Neural progenitor cell (in vitro differentiated cells): ENCODE results near the gene ATF3. TPM values are rescaled to one million over a fixed set of nuclear protein-coding genes. Genes with fewer than 3 reads are reported as not detected.
A peak's percentile ranks its signal among the peaks of the same experiment; 100 is the strongest.

ENCODE experiments used
- DNase-seq: peaks from one replicate; pipeline ENCODE4 v3.0.0-alpha.2; 2016; ENCODE audit warnings: low spot score
- H2AFZ ChIP-seq: fragments of 200-600 bp; sonication (generic); replicated peaks from 2 replicates; pipeline ENCODE4 v1.6.1; 2016; ENCODE audit warnings: antibody characterized with exemption
- H3F3A ChIP-seq: fragments of 200-600 bp; sonication (generic); 2 replicates; pipeline ENCODE4 v1.6.1; 2016; ENCODE audit warnings: antibody characterized with exemption, low read depth
- H3K27ac ChIP-seq: fragments of 200-600 bp; sonication (generic); 2 replicates; pipeline ENCODE4 v1.5.1; 2016; ENCODE audit warnings: mild to moderate bottlenecking
- H3K27me3 ChIP-seq: fragments of 200-600 bp; sonication (generic); 2 replicates; pipeline ENCODE4 v1.6.1; 2016; ENCODE audit warnings: mild to moderate bottlenecking, moderate library complexity
- H3K36me3 ChIP-seq: fragments of 200-600 bp; sonication (generic); 2 replicates; pipeline ENCODE4 v1.5.1; 2016
- H3K4me1 ChIP-seq: fragments of 200-600 bp; sonication (generic); 2 replicates; pipeline ENCODE4 v1.6.1; 2016; ENCODE audit warnings: mixed run types
- H3K4me2 ChIP-seq: fragments of 200-600 bp; sonication (generic); 2 replicates; pipeline ENCODE4 v1.6.1; 2016
- H3K4me3 ChIP-seq: fragments of 200-600 bp; sonication (generic); 2 replicates; pipeline ENCODE4 v1.5.1; 2016
- H3K79me2 ChIP-seq: fragments of 200-600 bp; sonication (generic); 2 replicates; pipeline ENCODE4 v1.6.1; 2016; ENCODE audit warnings: low read depth
- H3K9ac ChIP-seq: fragments of 200-600 bp; sonication (generic); 2 replicates; pipeline ENCODE4 v1.6.1; 2016
- H3K9me3 ChIP-seq: fragments of 200-600 bp; sonication (generic); 2 replicates; pipeline ENCODE4 v1.5.1; 2016; ENCODE audit warnings: low read depth
- H4K20me1 ChIP-seq: fragments of 200-600 bp; sonication (generic); 2 replicates; pipeline ENCODE4 v1.6.1; 2016; ENCODE audit warnings: low read depth
- H3K27ac Mint-ChIP-seq: 3 replicates; pipeline ENCODE4 v1.8.0; 2021; ENCODE audit warnings: mixed read lengths
- H3K27me3 Mint-ChIP-seq: 2 replicates; pipeline ENCODE4 v1.8.0; 2022; ENCODE audit warnings: low read depth, mild to moderate bottlenecking, inconsistent platforms, moderate library complexity, mixed read lengths; ENCODE audit not compliant: insufficient read depth
- H3K36me3 Mint-ChIP-seq: 3 replicates; pipeline ENCODE4 v1.8.0; 2021; ENCODE audit warnings: mixed read lengths
- H3K4me1 Mint-ChIP-seq: 3 replicates; pipeline ENCODE4 v1.8.0; 2021; ENCODE audit warnings: mixed read lengths
- H3K4me3 Mint-ChIP-seq: 3 replicates; pipeline ENCODE4 v1.8.0; 2021; ENCODE audit warnings: mild to moderate bottlenecking, moderate library complexity, mixed read lengths
- H3K9me3 Mint-ChIP-seq: 3 replicates; pipeline ENCODE4 v1.8.0; 2020; ENCODE audit warnings: mixed read lengths
- EZH2 ChIP-seq: fragments of 200-600 bp; sonication (generic); IDR thresholded peaks from 2 replicates; pipeline ENCODE4 v1.6.1; 2017; ENCODE audit warnings: antibody characterized with exemption, mild to moderate bottlenecking, moderate library complexity
- EZH2phosphoT487 ChIP-seq: fragments of 200-600 bp; sonication (generic); IDR thresholded peaks from 2 replicates; pipeline ENCODE4 v1.6.1; 2017; ENCODE audit warnings: antibody characterized with exemption
- total RNA-seq: library from RNA; depleted of rRNA; stranded (reverse); fragments of >200 nt; gene quantifications from 2 replicates; pipeline ENCODE4 v1.2.3, GENCODE V29; 2015; ENCODE audit warnings: low replicate concordance
- TF ChIP-seq, protein P1 (sequence below): fragments of 200-600 bp; sonication (generic); IDR thresholded peaks from 2 replicates; pipeline ENCODE4 v1.5.1; 2017; ENCODE audit warnings: antibody characterized with exemption, mild to moderate bottlenecking

Gene ATF3, protein sequence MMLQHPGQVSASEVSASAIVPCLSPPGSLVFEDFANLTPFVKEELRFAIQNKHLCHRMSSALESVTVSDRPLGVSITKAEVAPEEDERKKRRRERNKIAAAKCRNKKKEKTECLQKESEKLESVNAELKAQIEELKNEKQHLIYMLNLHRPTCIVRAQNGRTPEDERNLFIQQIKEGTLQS
- total RNA-seq = 7.2 and 7.8 TPM in 2 replicates

- H3K27ac Mint-ChIP-seq = peak within 1 kb of the TSS; percentile 88
- Histone ChIP-seq H3K9me3 (no peaks in the 10 kb centered on the region), H3K9ac (peak within 1 kb of the TSS; percentile 36), H2AFZ (peak within 1 kb of the TSS; percentile 71), H3K4me3 (peak within 1 kb of the TSS; percentile 62), H3K36me3 (no peaks in the 10 kb centered on the region), H3K79me2 (no peaks in the 10 kb centered on the region), H3K4me2 (peak within 1 kb of the TSS; percentile 97), H3K4me1 (peaks cover 34% of the 10 kb centered on the region), H3F3A (peaks cover 41% of the 10 kb centered on the region), H3K27ac (no peak within 1 kb of the TSS), H4K20me1 (peaks cover 22% of the 10 kb centered on the region), H3K27me3 (peaks cover 82% of the 10 kb centered on the region)
- peaks cover 68% of the 10 kb centered on the region for H3K4me1 Mint-ChIP-seq
- DNase-seq = peak; percentile 97
- peaks cover under 1% of the 10 kb centered on the region for H3K36me3 Mint-ChIP-seq
- TF ChIP-seq EZH2phosphoT487 = no peak
- TF ChIP-seq EZH2 = no peak
- TF ChIP-seq, protein P1, sequence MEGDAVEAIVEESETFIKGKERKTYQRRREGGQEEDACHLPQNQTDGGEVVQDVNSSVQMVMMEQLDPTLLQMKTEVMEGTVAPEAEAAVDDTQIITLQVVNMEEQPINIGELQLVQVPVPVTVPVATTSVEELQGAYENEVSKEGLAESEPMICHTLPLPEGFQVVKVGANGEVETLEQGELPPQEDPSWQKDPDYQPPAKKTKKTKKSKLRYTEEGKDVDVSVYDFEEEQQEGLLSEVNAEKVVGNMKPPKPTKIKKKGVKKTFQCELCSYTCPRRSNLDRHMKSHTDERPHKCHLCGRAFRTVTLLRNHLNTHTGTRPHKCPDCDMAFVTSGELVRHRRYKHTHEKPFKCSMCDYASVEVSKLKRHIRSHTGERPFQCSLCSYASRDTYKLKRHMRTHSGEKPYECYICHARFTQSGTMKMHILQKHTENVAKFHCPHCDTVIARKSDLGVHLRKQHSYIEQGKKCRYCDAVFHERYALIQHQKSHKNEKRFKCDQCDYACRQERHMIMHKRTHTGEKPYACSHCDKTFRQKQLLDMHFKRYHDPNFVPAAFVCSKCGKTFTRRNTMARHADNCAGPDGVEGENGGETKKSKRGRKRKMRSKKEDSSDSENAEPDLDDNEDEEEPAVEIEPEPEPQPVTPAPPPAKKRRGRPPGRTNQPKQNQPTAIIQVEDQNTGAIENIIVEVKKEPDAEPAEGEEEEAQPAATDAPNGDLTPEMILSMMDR = no peak
- H3K4me3 Mint-ChIP-seq = peak within 1 kb of the TSS; percentile 96
- H3K27me3 Mint-ChIP-seq = peaks cover 14% of the 10 kb centered on the region
- no peaks in the 10 kb centered on the region for H3K9me3 Mint-ChIP-seq
Measured at GRCh38 chr1:212608392-212608958, at the start of gene ATF3. ATF3 (plus strand) TSS chr1:212608761; CDS start chr1:212615022, 6,261 bp downstream.

GRCh38 chr1:212559929-212560328, 48.6 kb upstream of the ATF3 start:
- peaks cover 38% of the 10 kb centered on the region for H3K27me3 ChIP-seq
- no peak overlapping the region for H2AFZ ChIP-seq
- H3K4me3 ChIP-seq = no peak overlapping the region
- peaks cover 4% of the 10 kb centered on the region for H3K4me1 ChIP-seq
- no peak overlapping the region for H3K9ac ChIP-seq
- TF ChIP-seq EZH2 (no peak), EZH2phosphoT487 (no peak)
- TF ChIP-seq, protein P1 = no peak
- peaks cover 5% of the 10 kb centered on the region for H3K36me3 Mint-ChIP-seq
- no peaks in the 10 kb centered on the region for H4K20me1 ChIP-seq
- H3K36me3 ChIP-seq = no peaks in the 10 kb centered on the region
- no peak overlapping the region for H3K27ac ChIP-seq
- peaks cover 5% of the 10 kb centered on the region for H3F3A ChIP-seq
- H3K9me3 ChIP-seq = no peaks in the 10 kb centered on the region
- peak overlapping the region; percentile 58 for H3K4me3 Mint-ChIP-seq
- no peak for DNase-seq
- no peaks in the 10 kb centered on the region for H3K79me2 ChIP-seq
- H3K4me2 ChIP-seq = no peak overlapping the region
- H3K4me1 Mint-ChIP-seq = peaks cover 44% of the 10 kb centered on the region
- H3K27me3 Mint-ChIP-seq = peaks cover 8% of the 10 kb centered on the region
- peak overlapping the region; percentile 81 for H3K27ac Mint-ChIP-seq
- peaks cover 11% of the 10 kb centered on the region for H3K9me3 Mint-ChIP-seq

GRCh38 chr1:212560933-212561460, 47.6 kb upstream of the ATF3 start:
- H3K27ac Mint-ChIP-seq = peak overlapping the region; percentile 89
- peaks cover 5% of the 10 kb centered on the region for H3F3A ChIP-seq
- no peaks in the 10 kb centered on the region for H3K9me3 ChIP-seq
- no peak for DNase-seq
- TF ChIP-seq, protein P1 = no peak
- H3K9ac ChIP-seq = no peak overlapping the region
- peaks cover 49% of the 10 kb centered on the region for H3K4me1 Mint-ChIP-seq
- H3K36me3 Mint-ChIP-seq = peaks cover 5% of the 10 kb centered on the region
- H4K20me1 ChIP-seq = no peaks in the 10 kb centered on the region
- peaks cover 27% of the 10 kb centered on the region for H3K27me3 ChIP-seq
- H3K27me3 Mint-ChIP-seq = peaks cover 12% of the 10 kb centered on the region
- H3K36me3 ChIP-seq = no peaks in the 10 kb centered on the region
- H3K4me3 ChIP-seq = no peak overlapping the region
- H3K4me2 ChIP-seq = no peak overlapping the region
- no peak overlapping the region for H3K27ac ChIP-seq
- peaks cover 4% of the 10 kb centered on the region for H3K4me1 ChIP-seq
- no peak overlapping the region for H3K4me3 Mint-ChIP-seq
- H3K79me2 ChIP-seq = no peaks in the 10 kb centered on the region
- peaks cover 11% of the 10 kb centered on the region for H3K9me3 Mint-ChIP-seq
- H2AFZ ChIP-seq = no peak overlapping the region
